ENCODE measurements around the gene UROS. TPM values are rescaled to one million over a fixed set of nuclear protein-coding genes. Genes with fewer than 3 reads are reported as not detected.

UROS gene
- total RNA-seq, 2 donors from 2014 or later, result 31.6 to 35.4 TPM

- DNase-seq (no peak), ATAC-seq (replicated peaks in 1 of 2) (no peak)
- H3K36me3 Mint-ChIP-seq (ENCODE audit: insufficient read depth in 2 of 2), result peaks cover 0 to 2% of the 10 kb centered on the region in 2 donors
- H3K9me3 Mint-ChIP-seq, result no peaks in the 10 kb centered on the region
- peaks cover 16% of the 10 kb centered on the region for H3K4me1 Mint-ChIP-seq (ENCODE audit: low read depth)
- H3K4me3 Mint-ChIP-seq, result no peak overlapping the region
- H3K27ac Mint-ChIP-seq, result no peak overlapping the region
- H3K27me3 Mint-ChIP-seq (ENCODE audit: low read depth), result no peaks in the 10 kb centered on the region
Measured at GRCh38 chr10:125817337-125817946, 5.6 kb downstream of the UROS start.

- DNase-seq, result no peak
- ATAC-seq (replicated peaks in 1 of 2), result no peak
- H3K27me3 Mint-ChIP-seq (ENCODE audit: low read depth), result no peaks in the 10 kb centered on the region
- no peak overlapping the region for H3K27ac Mint-ChIP-seq
- H3K4me1 Mint-ChIP-seq (ENCODE audit: low read depth), result peaks cover 7% of the 10 kb centered on the region
- H3K4me3 Mint-ChIP-seq, result no peak overlapping the region
- H3K9me3 Mint-ChIP-seq, result no peaks in the 10 kb centered on the region
- peaks cover 0 to 2% of the 10 kb centered on the region in 2 donors for H3K36me3 Mint-ChIP-seq (ENCODE audit: insufficient read depth in 2 of 2)
Measured at GRCh38 chr10:125816548-125816947, 6.5 kb downstream of the UROS start.

GRCh38 chr10:125815764-125816163, 7.3 kb downstream of the UROS start:
- Mint-ChIP-seq H3K4me1 (ENCODE audit: low read depth) (no peaks in the 10 kb centered on the region), H3K27ac (no peak overlapping the region), H3K9me3 (no peaks in the 10 kb centered on the region), H3K4me3 (no peak overlapping the region), H3K36me3 (ENCODE audit: insufficient read depth in 2 of 2) (peaks cover 0 to 4% of the 10 kb centered on the region in 2 donors), H3K27me3 (ENCODE audit: low read depth) (no peaks in the 10 kb centered on the region)
- DNase-seq, result no peak
- no peak for ATAC-seq (replicated peaks in 1 of 2)

- ATAC-seq (replicated peaks in 1 of 2), result no peak
- DNase-seq, result no peak
Measured at GRCh38 chr10:125812128-125812750, 10.8 kb downstream of the UROS start.

GRCh38 chr10:125811251-125811650, 11.8 kb downstream of the UROS start:
- DNase-seq, result no peak
- no peak overlapping the region for H3K27ac Mint-ChIP-seq
- H3K4me1 Mint-ChIP-seq (ENCODE audit: low read depth), result no peaks in the 10 kb centered on the region
- no peaks in the 10 kb centered on the region for H3K27me3 Mint-ChIP-seq (ENCODE audit: low read depth)
- H3K9me3 Mint-ChIP-seq, result no peaks in the 10 kb centered on the region
- no peak overlapping the region for H3K4me3 Mint-ChIP-seq
- peaks cover 1 to 5% of the 10 kb centered on the region in 2 donors for H3K36me3 Mint-ChIP-seq (ENCODE audit: insufficient read depth in 2 of 2)
- no peak for ATAC-seq (replicated peaks in 1 of 2)

More at GRCh38 chr10:125812128-125812750, 10.8 kb downstream of the UROS start:
- H3K9me3 Mint-ChIP-seq, result no peaks in the 10 kb centered on the region
- no peak overlapping the region for H3K4me3 Mint-ChIP-seq
- H3K36me3 Mint-ChIP-seq (ENCODE audit: insufficient read depth in 2 of 2), result peaks cover 1 to 5% of the 10 kb centered on the region in 2 donors
- no peaks in the 10 kb centered on the region for H3K4me1 Mint-ChIP-seq (ENCODE audit: low read depth)
- no peaks in the 10 kb centered on the region for H3K27me3 Mint-ChIP-seq (ENCODE audit: low read depth)
- no peak overlapping the region for H3K27ac Mint-ChIP-seq

GRCh38 chr10:125808047-125808446, 15.0 kb downstream of the UROS start:
- H3K27me3 Mint-ChIP-seq (ENCODE audit: low read depth), result no peaks in the 10 kb centered on the region
- DNase-seq, result no peak
- H3K27ac Mint-ChIP-seq, result peak overlapping the region; percentile 13
- no peak overlapping the region for H3K4me3 Mint-ChIP-seq
- no peaks in the 10 kb centered on the region for H3K9me3 Mint-ChIP-seq
- peaks cover under 1% of the 10 kb centered on the region for H3K4me1 Mint-ChIP-seq (ENCODE audit: low read depth)
- H3K36me3 Mint-ChIP-seq (ENCODE audit: insufficient read depth in 2 of 2), result peaks cover 1 to 6% of the 10 kb centered on the region in 2 donors
- no peak for ATAC-seq (replicated peaks in 1 of 2)

- Mint-ChIP-seq H3K4me1 (ENCODE audit: low read depth) (peaks cover 6% of the 10 kb centered on the region), H3K36me3 (ENCODE audit: insufficient read depth in 2 of 2) (peaks cover 0 to 2% of the 10 kb centered on the region in 2 donors), H3K27me3 (ENCODE audit: low read depth) (no peaks in the 10 kb centered on the region), H3K4me3 (no peak overlapping the region), H3K9me3 (no peaks in the 10 kb centered on the region), H3K27ac (no peak overlapping the region)
- DNase-seq (no peak), ATAC-seq (replicated peaks in 1 of 2) (no peak)
Measured at GRCh38 chr10:125802739-125803138, 20.3 kb downstream of the UROS start.

- H3K4me1 Mint-ChIP-seq (ENCODE audit: low read depth), result peaks cover 6% of the 10 kb centered on the region
- no peaks in the 10 kb centered on the region for H3K9me3 Mint-ChIP-seq
- no peak overlapping the region for H3K27ac Mint-ChIP-seq
- H3K27me3 Mint-ChIP-seq (ENCODE audit: low read depth), result no peaks in the 10 kb centered on the region
- H3K36me3 Mint-ChIP-seq (ENCODE audit: insufficient read depth in 2 of 2), result peaks cover 0 to 2% of the 10 kb centered on the region in 2 donors
- H3K4me3 Mint-ChIP-seq, result no peak overlapping the region
- DNase-seq, result no peak
- ATAC-seq (replicated peaks in 1 of 2), result no peak
Measured at GRCh38 chr10:125802131-125802530, 20.9 kb downstream of the UROS start.

GRCh38 chr10:125801574-125801973, 21.5 kb downstream of the UROS start:
- Mint-ChIP-seq H3K4me3 (no peak overlapping the region), H3K4me1 (ENCODE audit: low read depth) (peaks cover 6% of the 10 kb centered on the region), H3K36me3 (ENCODE audit: insufficient read depth in 2 of 2) (peaks cover 0 to 2% of the 10 kb centered on the region in 2 donors), H3K27ac (no peak overlapping the region), H3K9me3 (no peaks in the 10 kb centered on the region), H3K27me3 (ENCODE audit: low read depth) (no peaks in the 10 kb centered on the region)
- no peak for ATAC-seq (replicated peaks in 1 of 2)
- no peak for DNase-seq

- DNase-seq, result no peak
- H3K36me3 Mint-ChIP-seq (ENCODE audit: insufficient read depth in 2 of 2), result no peaks in the 10 kb centered on the region
- peaks cover 6% of the 10 kb centered on the region for H3K4me1 Mint-ChIP-seq (ENCODE audit: low read depth)
- no peak for ATAC-seq (replicated peaks in 1 of 2)
- H3K4me3 Mint-ChIP-seq, result no peak overlapping the region
- no peaks in the 10 kb centered on the region for H3K9me3 Mint-ChIP-seq
- H3K27me3 Mint-ChIP-seq (ENCODE audit: low read depth), result no peaks in the 10 kb centered on the region
- no peak overlapping the region for H3K27ac Mint-ChIP-seq
Measured at GRCh38 chr10:125799451-125800182, 23.4 kb downstream of the UROS start.

GRCh38 chr10:125797994-125798662, 24.9 kb downstream of the UROS start:
- Mint-ChIP-seq H3K4me1 (ENCODE audit: low read depth) (peaks cover 6% of the 10 kb centered on the region), H3K9me3 (no peaks in the 10 kb centered on the region), H3K36me3 (ENCODE audit: insufficient read depth in 2 of 2) (peaks cover 0 to 4% of the 10 kb centered on the region in 2 donors), H3K27me3 (ENCODE audit: low read depth) (no peaks in the 10 kb centered on the region), H3K27ac (peak overlapping the region; percentile 46), H3K4me3 (no peak overlapping the region)
- DNase-seq (no peak), ATAC-seq (replicated peaks in 1 of 2) (no peak)

GRCh38 chr10:125797424-125797823, 25.6 kb downstream of the UROS start:
- H3K36me3 Mint-ChIP-seq (ENCODE audit: insufficient read depth in 2 of 2), result peaks cover 0 to 4% of the 10 kb centered on the region in 2 donors

GRCh38 chr10:125795637-125796190, 27.3 kb downstream of the UROS start:
- ATAC-seq (replicated peaks in 1 of 2) (no peak), DNase-seq (no peak)
- Mint-ChIP-seq H3K36me3 (ENCODE audit: insufficient read depth in 2 of 2) (peaks cover 0 to 4% of the 10 kb centered on the region in 2 donors), H3K27me3 (ENCODE audit: low read depth) (no peaks in the 10 kb centered on the region), H3K9me3 (no peaks in the 10 kb centered on the region), H3K27ac (no peak overlapping the region), H3K4me1 (ENCODE audit: low read depth) (no peaks in the 10 kb centered on the region), H3K4me3 (no peak overlapping the region)

More at GRCh38 chr10:125797424-125797823, 25.6 kb downstream of the UROS start:
- Mint-ChIP-seq H3K9me3 (no peaks in the 10 kb centered on the region), H3K4me3 (no peak overlapping the region), H3K27ac (no peak overlapping the region), H3K4me1 (ENCODE audit: low read depth) (no peaks in the 10 kb centered on the region), H3K27me3 (ENCODE audit: low read depth) (no peaks in the 10 kb centered on the region)
- no peak for ATAC-seq (replicated peaks in 1 of 2)
- no peak for DNase-seq
